ENCODE results near the gene ENDOV.

Gene ENDOV

DNA sequence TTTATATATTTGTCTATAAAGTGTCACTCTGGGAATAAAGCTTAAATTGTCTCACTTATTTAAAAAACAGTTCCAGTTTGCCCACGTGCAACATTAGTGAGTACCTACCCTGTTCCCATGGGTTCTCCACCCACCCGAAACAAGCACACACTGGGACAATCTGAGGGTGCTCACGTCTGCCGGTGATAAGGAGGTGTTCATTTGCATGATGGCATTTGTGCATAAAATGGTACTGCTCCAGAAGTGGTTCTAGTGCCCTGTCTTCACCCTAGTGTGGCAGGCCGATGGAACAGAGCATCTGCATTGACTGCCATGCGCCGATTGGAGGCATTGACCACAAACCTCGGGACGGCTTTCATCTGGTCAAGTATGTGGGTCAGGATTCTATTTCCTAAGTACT is 35.6 kb upstream of the ENDOV start:
- Histone ChIP-seq H3K4me1 (ENCODE audit: control insufficient read depth, insufficient read depth, low read length, poor library complexity, severe bottlenecking) (no peaks in the 10 kb centered on the region), H3K36me3 (ENCODE audit: control insufficient read depth, insufficient read depth, low read length) (peaks cover 89% of the 10 kb centered on the region), H3K4me3 (ENCODE audit: extremely low read depth, insufficient read depth, low read length, poor library complexity, severe bottlenecking) (no peak overlapping the region), H3K27ac (ENCODE audit: low read depth, low read length, severe bottlenecking) (no peak overlapping the region), H3K9me3 (ENCODE audit: control insufficient read depth, low read length) (no peaks in the 10 kb centered on the region)
- WGBS, 2 experiments (ENCODE audit: insufficient coverage in 2 of 2): 95 to 97% methylated on average over 6 to 8 of the region's 9 CpGs

- 97 to 98% methylated on average over 4 to 5 of the region's 6 CpGs for WGBS, 2 experiments (ENCODE audit: insufficient coverage in 2 of 2)
- H3K36me3 ChIP-seq (ENCODE audit: control insufficient read depth, insufficient read depth, low read length): peaks cover 87% of the 10 kb centered on the region
These were observed 34.9 kb upstream of the ENDOV start for GRCh38 chr17:80380068-80380467.

GRCh38 chr17:80380555-80381002 is 34.4 kb upstream of the ENDOV start:
- Histone ChIP-seq H3K36me3 (ENCODE audit: control insufficient read depth, insufficient read depth, low read length) (peaks cover 83% of the 10 kb centered on the region), H3K4me1 (ENCODE audit: control insufficient read depth, insufficient read depth, low read length, poor library complexity, severe bottlenecking) (no peaks in the 10 kb centered on the region), H3K27ac (ENCODE audit: low read depth, low read length, severe bottlenecking) (no peak overlapping the region), H3K9me3 (ENCODE audit: control insufficient read depth, low read length) (no peaks in the 10 kb centered on the region), H3K4me3 (ENCODE audit: extremely low read depth, insufficient read depth, low read length, poor library complexity, severe bottlenecking) (no peak overlapping the region)
- WGBS, 2 experiments (ENCODE audit: insufficient coverage in 2 of 2): 93% methylated on average over 21 of the region's 21 CpGs

More at GRCh38 chr17:80380068-80380467, 34.9 kb upstream of the ENDOV start:
- H3K4me1 ChIP-seq (ENCODE audit: control insufficient read depth, insufficient read depth, low read length, poor library complexity, severe bottlenecking): no peaks in the 10 kb centered on the region
- H3K9me3 ChIP-seq (ENCODE audit: control insufficient read depth, low read length): no peaks in the 10 kb centered on the region
- no peak overlapping the region for H3K4me3 ChIP-seq (ENCODE audit: extremely low read depth, insufficient read depth, low read length, poor library complexity, severe bottlenecking)
- H3K27ac ChIP-seq (ENCODE audit: low read depth, low read length, severe bottlenecking): no peak overlapping the region

DNA sequence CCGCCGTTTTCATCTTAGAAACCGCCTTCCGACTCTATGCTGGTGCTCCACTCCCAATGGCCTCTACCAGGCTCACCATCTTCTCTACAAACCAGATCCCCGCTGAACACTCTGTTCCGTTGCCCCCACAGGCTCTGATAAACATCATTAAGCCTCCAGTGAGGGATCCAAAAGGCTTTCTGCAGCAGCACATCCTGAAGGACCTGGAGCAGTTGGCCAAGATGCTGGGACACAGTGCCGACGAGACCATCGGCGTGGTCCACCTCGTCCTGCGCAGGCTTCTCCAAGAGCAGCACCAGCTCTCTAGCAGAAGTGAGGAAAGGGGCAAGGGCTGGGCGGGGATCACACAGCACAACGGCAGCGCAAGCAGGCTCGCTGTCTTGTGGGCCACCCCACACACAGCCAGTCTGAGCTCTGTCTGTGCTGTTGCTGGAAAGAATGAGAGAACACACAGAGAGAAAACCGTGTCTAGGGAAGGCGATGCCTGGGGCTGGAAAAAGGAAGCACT is 33.5 kb upstream of the ENDOV start:
- Histone ChIP-seq H3K9me3 (ENCODE audit: control insufficient read depth, low read length) (no peaks in the 10 kb centered on the region), H3K4me3 (ENCODE audit: extremely low read depth, insufficient read depth, low read length, poor library complexity, severe bottlenecking) (no peak overlapping the region), H3K27ac (ENCODE audit: low read depth, low read length, severe bottlenecking) (no peak overlapping the region), H3K4me1 (ENCODE audit: control insufficient read depth, insufficient read depth, low read length, poor library complexity, severe bottlenecking) (no peaks in the 10 kb centered on the region), H3K36me3 (ENCODE audit: control insufficient read depth, insufficient read depth, low read length) (peaks cover 80% of the 10 kb centered on the region)
- 92 to 95% methylated on average over 14 to 17 of the region's 18 CpGs for WGBS, 2 experiments (ENCODE audit: insufficient coverage in 2 of 2)

GRCh38 chr17:80382446-80382845 is 32.5 kb upstream of the ENDOV start:
- H3K27ac ChIP-seq (ENCODE audit: low read depth, low read length, severe bottlenecking): no peak overlapping the region
- H3K4me1 ChIP-seq (ENCODE audit: control insufficient read depth, insufficient read depth, low read length, poor library complexity, severe bottlenecking): no peaks in the 10 kb centered on the region
- H3K4me3 ChIP-seq (ENCODE audit: extremely low read depth, insufficient read depth, low read length, poor library complexity, severe bottlenecking): no peak overlapping the region
- WGBS, 2 experiments (ENCODE audit: insufficient coverage in 2 of 2): 92 to 100% methylated on average over 2 to 3 of the region's 3 CpGs
- peaks cover 80% of the 10 kb centered on the region for H3K36me3 ChIP-seq (ENCODE audit: control insufficient read depth, insufficient read depth, low read length)
- H3K9me3 ChIP-seq (ENCODE audit: control insufficient read depth, low read length): no peaks in the 10 kb centered on the region

GRCh38 chr17:80382956-80383355 is 32.0 kb upstream of the ENDOV start:
- 89 to 100% methylated on average over 3 to 7 of the region's 8 CpGs for WGBS, 2 experiments (ENCODE audit: insufficient coverage in 2 of 2)
- Histone ChIP-seq H3K4me3 (ENCODE audit: extremely low read depth, insufficient read depth, low read length, poor library complexity, severe bottlenecking) (no peak overlapping the region), H3K4me1 (ENCODE audit: control insufficient read depth, insufficient read depth, low read length, poor library complexity, severe bottlenecking) (no peaks in the 10 kb centered on the region), H3K27ac (ENCODE audit: low read depth, low read length, severe bottlenecking) (no peak overlapping the region), H3K36me3 (ENCODE audit: control insufficient read depth, insufficient read depth, low read length) (peaks cover 79% of the 10 kb centered on the region), H3K9me3 (ENCODE audit: control insufficient read depth, low read length) (no peaks in the 10 kb centered on the region)

- WGBS, 2 experiments (ENCODE audit: insufficient coverage in 2 of 2): 94% methylated on average over 16 to 17 of the region's 24 CpGs
- H3K27ac ChIP-seq (ENCODE audit: low read depth, low read length, severe bottlenecking): no peak overlapping the region
- no peak overlapping the region for H3K4me3 ChIP-seq (ENCODE audit: extremely low read depth, insufficient read depth, low read length, poor library complexity, severe bottlenecking)
- peaks cover 74% of the 10 kb centered on the region for H3K36me3 ChIP-seq (ENCODE audit: control insufficient read depth, insufficient read depth, low read length)
- no peaks in the 10 kb centered on the region for H3K9me3 ChIP-seq (ENCODE audit: control insufficient read depth, low read length)
- no peaks in the 10 kb centered on the region for H3K4me1 ChIP-seq (ENCODE audit: control insufficient read depth, insufficient read depth, low read length, poor library complexity, severe bottlenecking)
These were observed 30.6 kb upstream of the ENDOV start for GRCh38 chr17:80384078-80384960.

DNA sequence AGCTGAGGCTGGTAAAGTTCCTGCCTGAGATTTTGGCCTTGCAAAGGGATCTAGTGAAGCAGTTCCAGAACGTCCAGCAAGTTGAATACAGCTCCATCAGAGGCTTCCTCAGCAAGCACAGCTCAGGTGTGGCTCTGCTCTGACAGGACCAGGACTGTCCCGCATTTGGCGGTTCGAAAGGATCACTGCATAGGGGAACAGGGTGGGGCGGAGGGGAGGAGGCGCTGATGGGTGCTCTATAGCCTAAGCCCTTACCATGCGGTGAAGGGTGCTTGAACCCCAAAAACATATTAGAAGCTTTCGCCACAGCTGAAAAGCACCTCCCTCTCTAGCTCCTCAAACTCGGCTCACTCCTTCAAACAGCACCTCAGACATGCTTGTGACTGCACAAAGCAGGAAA is 29.9 kb upstream of the ENDOV start:
- Histone ChIP-seq H3K9me3 (ENCODE audit: control insufficient read depth, low read length) (no peaks in the 10 kb centered on the region), H3K4me1 (ENCODE audit: control insufficient read depth, insufficient read depth, low read length, poor library complexity, severe bottlenecking) (no peaks in the 10 kb centered on the region), H3K36me3 (ENCODE audit: control insufficient read depth, insufficient read depth, low read length) (peaks cover 77% of the 10 kb centered on the region), H3K27ac (ENCODE audit: low read depth, low read length, severe bottlenecking) (no peak overlapping the region), H3K4me3 (ENCODE audit: extremely low read depth, insufficient read depth, low read length, poor library complexity, severe bottlenecking) (no peak overlapping the region)
- WGBS, 2 experiments (ENCODE audit: insufficient coverage in 2 of 2): 96 to 97% methylated on average over 6 to 7 of the region's 9 CpGs

- H3K36me3 ChIP-seq (ENCODE audit: control insufficient read depth, insufficient read depth, low read length): peaks cover 74% of the 10 kb centered on the region
- WGBS, 2 experiments (ENCODE audit: insufficient coverage in 2 of 2): 95 to 99% methylated on average over 13 to 14 of the region's 14 CpGs
- H3K4me3 ChIP-seq (ENCODE audit: extremely low read depth, insufficient read depth, low read length, poor library complexity, severe bottlenecking): no peak overlapping the region
- H3K27ac ChIP-seq (ENCODE audit: low read depth, low read length, severe bottlenecking): no peak overlapping the region
- H3K4me1 ChIP-seq (ENCODE audit: control insufficient read depth, insufficient read depth, low read length, poor library complexity, severe bottlenecking): no peaks in the 10 kb centered on the region
- H3K9me3 ChIP-seq (ENCODE audit: control insufficient read depth, low read length): no peaks in the 10 kb centered on the region
These were observed 28.6 kb upstream of the ENDOV start for GRCh38 chr17:80386341-80386740.

GRCh38 chr17:80387071-80387470 is 27.9 kb upstream of the ENDOV start:
- Histone ChIP-seq H3K27ac (ENCODE audit: low read depth, low read length, severe bottlenecking) (no peak overlapping the region), H3K4me3 (ENCODE audit: extremely low read depth, insufficient read depth, low read length, poor library complexity, severe bottlenecking) (no peak overlapping the region), H3K36me3 (ENCODE audit: control insufficient read depth, insufficient read depth, low read length) (peaks cover 71% of the 10 kb centered on the region), H3K9me3 (ENCODE audit: control insufficient read depth, low read length) (no peaks in the 10 kb centered on the region), H3K4me1 (ENCODE audit: control insufficient read depth, insufficient read depth, low read length, poor library complexity, severe bottlenecking) (no peaks in the 10 kb centered on the region)
- 85 to 92% methylated on average over 3 to 6 of the region's 7 CpGs for WGBS, 2 experiments (ENCODE audit: insufficient coverage in 2 of 2)

GRCh38 chr17:80388175-80388574 is 26.8 kb upstream of the ENDOV start:
- Histone ChIP-seq H3K4me3 (ENCODE audit: extremely low read depth, insufficient read depth, low read length, poor library complexity, severe bottlenecking) (no peak overlapping the region), H3K9me3 (ENCODE audit: control insufficient read depth, low read length) (no peaks in the 10 kb centered on the region), H3K4me1 (ENCODE audit: control insufficient read depth, insufficient read depth, low read length, poor library complexity, severe bottlenecking) (no peaks in the 10 kb centered on the region), H3K27ac (ENCODE audit: low read depth, low read length, severe bottlenecking) (no peak overlapping the region), H3K36me3 (ENCODE audit: control insufficient read depth, insufficient read depth, low read length) (peaks cover 71% of the 10 kb centered on the region)
- WGBS, 2 experiments (ENCODE audit: insufficient coverage in 2 of 2): 93 to 96% methylated on average over 14 to 15 of the region's 15 CpGs

Measured in mesodermal cell (in vitro differentiated cells).